Measurements from ENCODE around the gene SLC9A9. TPM values are rescaled to one million over a fixed set of nuclear protein-coding genes. Genes with fewer than 3 reads are reported as not detected.

The SLC9A9 gene
- total and polyA plus RNA-seq, 12 donors, result 1.3 to 8.4 (median 3.0) TPM

DNA sequence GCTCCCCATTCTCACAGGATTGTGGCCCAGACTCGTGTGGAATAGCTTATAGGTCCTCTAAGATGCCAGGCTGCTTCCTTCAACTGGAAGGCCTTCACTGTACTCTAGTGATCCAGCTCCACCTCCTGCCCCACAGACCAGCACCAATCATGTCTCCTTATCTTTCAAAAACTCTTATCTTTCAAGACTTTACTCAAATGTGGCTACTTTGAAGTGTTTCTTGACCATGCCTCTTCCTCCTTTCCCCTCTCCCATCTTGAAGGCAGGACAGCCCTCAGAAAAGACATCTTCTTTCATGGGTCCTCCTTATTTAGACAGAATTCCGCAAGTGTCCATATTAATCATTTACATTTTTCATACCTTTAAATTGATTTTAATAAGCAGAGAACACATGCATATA, 586.4 kb downstream of the SLC9A9 start:
- no peaks in the 10 kb centered on the region for H3K9me3 ChIP-seq
- 78% methylated on average over 2 of the region's 2 CpGs for WGBS, 2 donors
- ATAC-seq (no peak), DNase-seq (no peak)
- no peaks in the 10 kb centered on the region for H3K27me3 ChIP-seq
- no peak overlapping the region for H3K27ac ChIP-seq
- intact Hi-C loops (cut with DNase I), result no loop called here
- H3K36me3 ChIP-seq, result peaks cover 0 to 13% (median 0%) of the 10 kb centered on the region in 9 donors
- H3K4me3 ChIP-seq, result no peak overlapping the region
- H3K4me1 ChIP-seq, result no peaks in the 10 kb centered on the region
- TF ChIP-seq, protein P1, sequence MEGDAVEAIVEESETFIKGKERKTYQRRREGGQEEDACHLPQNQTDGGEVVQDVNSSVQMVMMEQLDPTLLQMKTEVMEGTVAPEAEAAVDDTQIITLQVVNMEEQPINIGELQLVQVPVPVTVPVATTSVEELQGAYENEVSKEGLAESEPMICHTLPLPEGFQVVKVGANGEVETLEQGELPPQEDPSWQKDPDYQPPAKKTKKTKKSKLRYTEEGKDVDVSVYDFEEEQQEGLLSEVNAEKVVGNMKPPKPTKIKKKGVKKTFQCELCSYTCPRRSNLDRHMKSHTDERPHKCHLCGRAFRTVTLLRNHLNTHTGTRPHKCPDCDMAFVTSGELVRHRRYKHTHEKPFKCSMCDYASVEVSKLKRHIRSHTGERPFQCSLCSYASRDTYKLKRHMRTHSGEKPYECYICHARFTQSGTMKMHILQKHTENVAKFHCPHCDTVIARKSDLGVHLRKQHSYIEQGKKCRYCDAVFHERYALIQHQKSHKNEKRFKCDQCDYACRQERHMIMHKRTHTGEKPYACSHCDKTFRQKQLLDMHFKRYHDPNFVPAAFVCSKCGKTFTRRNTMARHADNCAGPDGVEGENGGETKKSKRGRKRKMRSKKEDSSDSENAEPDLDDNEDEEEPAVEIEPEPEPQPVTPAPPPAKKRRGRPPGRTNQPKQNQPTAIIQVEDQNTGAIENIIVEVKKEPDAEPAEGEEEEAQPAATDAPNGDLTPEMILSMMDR (IDR thresholded peaks at IDR 0.05), result no peak

- intact Hi-C loops (cut with DNase I), result no loop called here
- ATAC-seq (no peak), DNase-seq (no peak)
- H3K27me3 ChIP-seq, result no peaks in the 10 kb centered on the region
- H3K9me3 ChIP-seq, result no peaks in the 10 kb centered on the region
- WGBS, 2 donors, result 97 to 98% methylated on average over 4 of the region's 4 CpGs
- H3K4me1 ChIP-seq, result no peaks in the 10 kb centered on the region
- TF ChIP-seq, protein P1 (IDR thresholded peaks at IDR 0.05), result no peak
- no peak overlapping the region for H3K4me3 ChIP-seq
- H3K27ac ChIP-seq, result no peak overlapping the region
- H3K36me3 ChIP-seq, result no peaks in the 10 kb centered on the region
Observed at GRCh38 chr3:143258692-143259091, 589.6 kb downstream of the SLC9A9 start.

GRCh38 chr3:143256416-143256815, 591.9 kb downstream of the SLC9A9 start:
- ATAC-seq (no peak), DNase-seq (no peak)
- intact Hi-C loops (cut with DNase I), result no loop called here
- Histone ChIP-seq H3K9me3 (no peaks in the 10 kb centered on the region), H3K4me1 (no peaks in the 10 kb centered on the region), H3K27me3 (no peaks in the 10 kb centered on the region), H3K36me3 (no peaks in the 10 kb centered on the region), H3K4me3 (no peak overlapping the region), H3K27ac (no peak overlapping the region)
- TF ChIP-seq, protein P1 (IDR thresholded peaks at IDR 0.05), result no peak

DNA sequence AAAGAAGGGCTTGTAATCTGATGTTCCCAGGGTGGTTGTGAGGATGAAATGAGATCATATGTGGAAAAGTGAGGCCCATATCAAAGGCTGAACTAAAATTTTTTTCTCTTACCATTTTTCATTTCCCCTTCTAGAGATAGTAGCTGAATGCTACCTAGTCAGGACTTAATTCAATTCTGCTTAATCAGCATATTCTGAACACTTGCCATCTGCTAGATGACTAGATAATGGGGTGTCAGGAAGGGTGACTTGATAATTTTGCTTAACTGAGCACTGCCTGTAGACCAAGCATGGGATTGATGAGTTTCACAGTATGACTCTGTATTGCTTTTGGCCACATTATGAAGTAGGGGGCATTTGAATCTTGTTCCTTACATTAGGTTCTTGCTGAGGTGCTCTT, 592.5 kb downstream of the SLC9A9 start:
- DNase-seq (no peak), ATAC-seq (no peak)
- Histone ChIP-seq H3K27ac (no peak overlapping the region), H3K4me1 (no peaks in the 10 kb centered on the region), H3K9me3 (no peaks in the 10 kb centered on the region), H3K36me3 (no peaks in the 10 kb centered on the region), H3K27me3 (no peaks in the 10 kb centered on the region), H3K4me3 (no peak overlapping the region)
- TF ChIP-seq, protein P1 (IDR thresholded peaks at IDR 0.05), result no peak
- intact Hi-C loops (cut with DNase I), result no loop called here

- 92 to 93% methylated on average over 6 of the region's 6 CpGs for WGBS, 2 donors
- H3K4me1 ChIP-seq, result no peaks in the 10 kb centered on the region
- no peak overlapping the region for H3K4me3 ChIP-seq
- ATAC-seq, result no peak
- no peaks in the 10 kb centered on the region for H3K9me3 ChIP-seq
- H3K27ac ChIP-seq, result no peak overlapping the region
- H3K27me3 ChIP-seq, result no peaks in the 10 kb centered on the region
- TF ChIP-seq, protein P1 (IDR thresholded peaks at IDR 0.05), result no peak
- no peak for DNase-seq
- no peaks in the 10 kb centered on the region for H3K36me3 ChIP-seq
- intact Hi-C loops (cut with DNase I), result no loop called here
Observed at GRCh38 chr3:143252931-143253330, 595.3 kb downstream of the SLC9A9 start.

Data from heart right ventricle (tissue), 16 donors.